Measurements from ENCODE around the gene MAP2K3.

Gene MAP2K3

GRCh38 chr17:21292867-21293830 lies 8.6 kb downstream of the MAP2K3 start:
- DNase-seq: peak in 1 of 10 donors; percentile 76
- intact Hi-C loops (cut with DNase I): no loop called here

GRCh38 chr17:21293831-21294210 lies 9.3 kb downstream of the MAP2K3 start:
- peak in 1 of 10 donors; percentile 74 for DNase-seq
- intact Hi-C loops (cut with DNase I): no loop called here

GRCh38 chr17:21294321-21295035 lies 10.0 kb downstream of the MAP2K3 start:
- peak in 1 of 10 donors; percentile 29 for DNase-seq
- intact Hi-C loops (cut with DNase I): no loop called here

- intact Hi-C loops (cut with DNase I): no loop called here
- DNase-seq: peak in 2 of 10 donors; percentile 87 to 89
Observed at GRCh38 chr17:21295036-21295952, 10.8 kb downstream of the MAP2K3 start.

GRCh38 chr17:21296097-21297025 lies 11.8 kb downstream of the MAP2K3 start:
- DNase-seq: peak in 3 of 10 donors; percentile 48 to 90 (median 84)
- intact Hi-C loops (cut with DNase I): no loop called here

GRCh38 chr17:21297026-21297520 lies 12.6 kb downstream of the MAP2K3 start:
- DNase-seq: peak in 2 of 10 donors; percentile 84 to 85
- intact Hi-C loops (cut with DNase I): no loop called here

- no peak for DNase-seq
- intact Hi-C loops (cut with DNase I): no loop called here
Observed at GRCh38 chr17:21297597-21297996, 13.1 kb downstream of the MAP2K3 start.

- intact Hi-C loops (cut with DNase I): no loop called here
- peak in 1 of 10 donors; percentile 84 for DNase-seq
Observed at GRCh38 chr17:21298056-21298982, 13.8 kb downstream of the MAP2K3 start.

GRCh38 chr17:21298983-21299519 lies 14.5 kb downstream of the MAP2K3 start:
- peak in 1 of 10 donors; percentile 72 for DNase-seq
- intact Hi-C loops (cut with DNase I): no loop called here

- intact Hi-C loops (cut with DNase I): no loop called here
- peak in 1 of 10 donors; percentile 45 for DNase-seq
Observed at GRCh38 chr17:21299981-21300600, 15.6 kb downstream of the MAP2K3 start.

- intact Hi-C loops (cut with DNase I): no loop called here
- peak in 2 of 10 donors; percentile 53 to 75 for DNase-seq
Observed at GRCh38 chr17:21300601-21301571, 16.4 kb downstream of the MAP2K3 start.

- peak in 3 of 10 donors; percentile 9 to 85 (median 71) for DNase-seq
- intact Hi-C loops (cut with DNase I): no loop called here
Observed at GRCh38 chr17:21301593-21302550, 17.4 kb downstream of the MAP2K3 start.

GRCh38 chr17:21302711-21303425 lies 18.4 kb downstream of the MAP2K3 start:
- intact Hi-C loops (cut with DNase I): no loop called here
- peak in 4 of 10 donors; percentile 10 to 89 (median 78) for DNase-seq

GRCh38 chr17:21303441-21304065 lies 19.0 kb downstream of the MAP2K3 start:
- intact Hi-C loops (cut with DNase I): no loop called here
- DNase-seq: peak in 4 of 10 donors; percentile 6 to 73 (median 64)

All from posterior cingulate gyrus (tissue), 11 donors.